HCT116 (cell line): ENCODE data around the gene ABCA5. TPM values are rescaled to one million over a fixed set of nuclear protein-coding genes. Genes with fewer than 3 reads are reported as not detected.

Source experiments
- ATAC-seq: fragments of 200-7000 bp; cut with Tn5 transposase; 2 replicates; pipeline ENCODE4 v1.9.1; 2020; ENCODE audit warnings: mild to moderate bottlenecking, moderate library complexity
- BruUV-seq: library from RNA; stranded (reverse); fragments of 400-500 nt; replicated peaks from 2 replicates; lab custom pipeline; 2021; lab: Mats Ljungman, UMichigan
- CTCF ChIA-PET: fragments of 300-600 bp; sonication (Branson Sonifier 250); formaldehyde crosslinking; loops from one replicate; lab custom pipeline; 2021; ENCODE audit warnings: antibody characterized with exemption; lab: Charles Lee
- POLR2A ChIA-PET: fragments of 300-600, 350-600 bp; sonication (Branson Sonifier 250); formaldehyde crosslinking; loops from one replicate; lab custom pipeline; 2021; ENCODE audit warnings: antibody characterized with exemption; lab: Charles Lee
- RAD21 ChIA-PET, 2 experiments: fragments of 300-600 bp; sonication (Branson Sonifier 250); formaldehyde crosslinking; loops; one replicate each; lab custom pipeline; 2023; ENCODE audit warnings: low total read pairs in 2 of 2; ENCODE audit not compliant: uncharacterized antibody in 2 of 2, unreplicated experiment in 2 of 2, low non-redundant PET in 1 of 2; lab: Charles Lee
- DNase-seq: peaks from one replicate; pipeline ENCODE4 v3.0.0-alpha.2; 2010; ENCODE audit warnings: low read depth, low spot score
- H2AFZ ChIP-seq: fragments of 200-600 bp; shearing (Covaris generic), sonication (generic); 2 replicates; pipeline ENCODE4 v1.6.1; 2017; ENCODE audit warnings: low read depth, mixed run types, mixed read lengths, antibody characterized with exemption, low read length; ENCODE audit not compliant: poor library complexity, severe bottlenecking
- H3K27ac ChIP-seq: 2 replicates; pipeline ENCODE4 v1.5.1; 2012; ENCODE audit warnings: low read depth, low read length
- H3K27me3 ChIP-seq: fragments of 200-600 bp; sonication (generic); 2 replicates; pipeline ENCODE4 v1.6.1; 2016; ENCODE audit warnings: mixed run types, low read length, mixed read lengths; ENCODE audit not compliant: insufficient read depth
- H3K36me3 ChIP-seq, 2 experiments: fragments of 200-500 bp in 1 of 2; fragments of 200-600 bp in 1 of 2; sonication (Bioruptor generic) in 1 of 2; sonication (generic) in 1 of 2; 2 replicates each; pipeline versions ENCODE4 v1.5.1 to v1.6.1; 2014 to 2016; ENCODE audit warnings: low read length in 2 of 2, inconsistent platforms in 1 of 2, mixed read lengths in 1 of 2, mixed run types in 1 of 2; ENCODE audit not compliant: insufficient read depth in 2 of 2, control insufficient read depth in 1 of 2
- H3K4me1 ChIP-seq, 2 experiments: fragments of 200-600 bp in 1 of 2; sonication (generic) in 1 of 2; 2 replicates each; pipeline versions ENCODE4 v1.5.1 to v1.6.1; 2012 to 2017; ENCODE audit warnings: low read length in 2 of 2, inconsistent platforms in 1 of 2, mild to moderate bottlenecking in 1 of 2, mixed read lengths in 1 of 2, mixed run types in 1 of 2, moderate library complexity in 1 of 2; ENCODE audit not compliant: insufficient read depth in 2 of 2, control insufficient read depth in 1 of 2
- H3K4me2 ChIP-seq: fragments of 200-600 bp; sonication (generic); 2 replicates; pipeline ENCODE4 v1.6.1; 2017; ENCODE audit warnings: mixed run types, low read length, mixed read lengths
- H3K4me3 ChIP-seq, 2 experiments: fragments of 200-600 bp in 1 of 2; sonication (generic) in 1 of 2; replicated peaks in 1 of 2; 2 replicates each; pipeline ENCODE4 v1.5.1; 2011 to 2016; ENCODE audit warnings: low read length in 2 of 2, control low read depth in 1 of 2, low read depth in 1 of 2, mild to moderate bottlenecking in 1 of 2, mixed read lengths in 1 of 2, mixed run types in 1 of 2
- H3K79me2 ChIP-seq: fragments of 200-600 bp; sonication (generic); 2 replicates; pipeline ENCODE4 v1.6.1; 2017; ENCODE audit warnings: mild to moderate bottlenecking, mixed run types, low read length, moderate library complexity, mixed read lengths; ENCODE audit not compliant: insufficient read depth
- H3K9ac ChIP-seq: fragments of 200-600 bp; sonication (generic); 2 replicates; pipeline ENCODE4 v1.6.1; 2016; ENCODE audit warnings: low read length, mixed read lengths
- H3K9me2 ChIP-seq: fragments of 200-600 bp; sonication (generic), shearing (Covaris generic); 2 replicates; pipeline ENCODE4 v1.6.1; 2017; ENCODE audit warnings: mixed run types, mild to moderate bottlenecking, moderate library complexity; ENCODE audit not compliant: insufficient read depth
- H3K9me3 ChIP-seq, 2 experiments: fragments of 200-500 bp in 1 of 2; fragments of 200-600 bp in 1 of 2; sonication (Bioruptor generic) in 1 of 2; sonication (generic) in 1 of 2; 2 replicates each; pipeline ENCODE4 v1.6.1; 2014 to 2017; ENCODE audit warnings: low read length in 2 of 2, mixed read lengths in 2 of 2, inconsistent platforms in 1 of 2, low read depth in 1 of 2, mild to moderate bottlenecking in 1 of 2, mixed run types in 1 of 2, moderate library complexity in 1 of 2; ENCODE audit not compliant: control insufficient read depth in 1 of 2, insufficient read depth in 1 of 2
- H4K20me1 ChIP-seq: fragments of 200-600 bp; sonication (generic), shearing (Covaris generic); 2 replicates; pipeline ENCODE4 v1.6.1; 2017; ENCODE audit warnings: mixed run types, mild to moderate bottlenecking, moderate library complexity; ENCODE audit not compliant: insufficient read depth
- CEBPB ChIP-seq: IDR thresholded peaks from 2 replicates; pipeline ENCODE4 v1.6.1; 2012; ENCODE audit warnings: low read depth
- ELF1 ChIP-seq: IDR thresholded peaks from 2 replicates; pipeline ENCODE4 v1.6.1; 2012; ENCODE audit warnings: low read depth, borderline replicate concordance
- POLR2AphosphoS5 ChIP-seq: IDR thresholded peaks from 2 replicates; pipeline ENCODE4 v1.6.1; 2011; ENCODE audit warnings: mild to moderate bottlenecking, low read depth, low read length, moderate library complexity
- RAD21 ChIP-seq: IDR thresholded peaks from 2 replicates; pipeline ENCODE4 v1.6.1; 2012; ENCODE audit warnings: low read depth, mild to moderate bottlenecking
- SIN3A ChIP-seq: IDR thresholded peaks from 2 replicates; pipeline ENCODE4 v1.6.1; 2012; ENCODE audit warnings: low read depth
- SP1 ChIP-seq: IDR thresholded peaks from 2 replicates; pipeline ENCODE4 v1.6.1; 2012; ENCODE audit warnings: low read depth
- SRF ChIP-seq: IDR thresholded peaks from 2 replicates; pipeline ENCODE4 v1.6.1; 2012; ENCODE audit warnings: low read depth
- TCF7L2 ChIP-seq: IDR thresholded peaks from 2 replicates; pipeline ENCODE4 v1.7.0; 2011; ENCODE audit warnings: borderline replicate concordance, inconsistent platforms; ENCODE audit not compliant: insufficient read depth, insufficient read length; ENCODE audit errors: extremely low read depth
- YY1 ChIP-seq: IDR thresholded peaks from 2 replicates; pipeline ENCODE4 v1.6.1; 2011; ENCODE audit warnings: low read length, low read depth, moderate library complexity, mild to moderate bottlenecking; ENCODE audit not compliant: insufficient replicate concordance; ENCODE audit errors: extremely low read depth
- ZNF274 ChIP-seq: fragments of 200-500 bp; sonication (Bioruptor generic); IDR thresholded peaks from 2 replicates; pipeline ENCODE4 v1.6.1; 2014; ENCODE audit warnings: mild to moderate bottlenecking, low read depth, low read length, inconsistent platforms
- intact Hi-C: fragments of 100-400 bp; cut with micrococcal nuclease; formaldehyde crosslinking; loops from 2 replicates; pipeline ENCODE4 v1.10.0; 2022
- total RNA-seq: library from RNA; stranded (reverse); gene quantifications from one replicate; pipeline ENCODE4 v1.2.1, GENCODE V29; 2021; ENCODE audit not compliant: unreplicated experiment

Gene ABCA5
- total RNA-seq, 1 experiment from 2014 or later, result 6.8 TPM

GRCh38 chr17:69331756-69332155 is 4.8 kb upstream of the ABCA5 start:
- H4K20me1 ChIP-seq, result no peaks in the 10 kb centered on the region
- ChIA-PET POLR2A (no interaction called here), RAD21 (no interaction called here), CTCF (no interaction called here)
- DNase-seq (no peak), ATAC-seq (no peak)
- no peaks in the 10 kb centered on the region for H3K9me3 ChIP-seq
- TF ChIP-seq ELF1, result no peak
- no peak for TF ChIP-seq YY1
- no peak for TF ChIP-seq SIN3A
- no peak for TF ChIP-seq SP1
- no peak for TF ChIP-seq CEBPB
- TF ChIP-seq SRF, result no peak
- no peak for TF ChIP-seq ZNF274
- no peak for TF ChIP-seq RAD21
- no peak for TF ChIP-seq POLR2AphosphoS5
- no peak for TF ChIP-seq TCF7L2
- no peak overlapping the region for H3K27ac ChIP-seq
- peaks cover 3 to 6% of the 10 kb centered on the region in 2 experiments; a peak in 3 of 4 replicates for H3K4me1 ChIP-seq
- no peaks in the 10 kb centered on the region for H3K36me3 ChIP-seq
- intact Hi-C loops, result no loop called here
- H3K9ac ChIP-seq, result no peak overlapping the region
- H3K4me2 ChIP-seq, result no peak overlapping the region
- no peaks in the 10 kb centered on the region for H3K9me2 ChIP-seq
- no TSS peak for BruUV-seq
- H3K27me3 ChIP-seq, result no peaks in the 10 kb centered on the region
- H2AFZ ChIP-seq, result no peak overlapping the region
- H3K79me2 ChIP-seq, result no peaks in the 10 kb centered on the region
- H3K4me3 ChIP-seq, result no peak overlapping the region

GRCh38 chr17:69326377-69327059 is 415 bp downstream of the ABCA5 start:
- Histone ChIP-seq H4K20me1 (no peaks in the 10 kb centered on the region), H3K9me3 (no peaks in the 10 kb centered on the region), H3K27ac (peak overlapping the region; percentile 32; the same call in 1 of the 2 replicates), H3K4me2 (peak overlapping the region; percentile 93), H3K9me2 (no peaks in the 10 kb centered on the region), H3K79me2 (no peaks in the 10 kb centered on the region), H3K27me3 (no peaks in the 10 kb centered on the region), H3K4me1 (peaks cover 8 to 15% of the 10 kb centered on the region in 2 experiments), H3K9ac (peak overlapping the region; percentile 48), H3K36me3 (no peaks in the 10 kb centered on the region), H3K4me3 (peak overlapping the region; percentile 59 to 67), H2AFZ (peak overlapping the region; percentile 39)
- DNase-seq (no peak), ATAC-seq (peak; percentile 39)
- RAD21 ChIA-PET, result interaction anchor here (0.6 to 1.2 kb wide), 2 partner anchors 32 to 79 kb away, joined by 3 read pairs; no protein-coding TSS in a partner anchor
- CTCF ChIA-PET, result interaction anchor here (0.9 to 2.0 kb wide), 4 partner anchors 9 to 199 kb away, joined by 3 to 18 read pairs (median 6); no protein-coding TSS in a partner anchor
- intact Hi-C loops, result no loop called here
- TF ChIP-seq RAD21 (no peak), SRF (no peak), SP1 (no peak)
- POLR2A ChIA-PET, result interaction anchor here (0.9 to 1.3 kb wide), 3 partner anchors 9 to 39 kb away, joined by 3 to 5 read pairs (median 4); no protein-coding TSS in a partner anchor
- BruUV-seq, result TSS peak; percentile 53
